Panc1 (cell line): Measurements from ENCODE around the gene INPP1. TPM values are rescaled to one million over a fixed set of nuclear protein-coding genes. Genes with fewer than 3 reads are reported as not detected.

Experiments used
- ATAC-seq: fragments of 200-7000 bp; cut with Tn5 transposase; 2 replicates; pipeline ENCODE4 v1.9.1; 2020; ENCODE audit warnings: mild to moderate bottlenecking, moderate library complexity
- BruUV-seq: library from RNA; stranded (reverse); fragments of 400-500 nt; replicated peaks from 2 replicates; lab custom pipeline; 2021; lab: Mats Ljungman, UMichigan
- CTCF ChIA-PET: fragments of 300-600 bp; sonication (Branson Sonifier 250); formaldehyde crosslinking; loops from one replicate; lab custom pipeline; 2022; ENCODE audit warnings: antibody characterized with exemption; lab: Charles Lee
- POLR2A ChIA-PET: fragments of 300-600 bp; sonication (Branson Sonifier 250); formaldehyde crosslinking; loops from one replicate; lab custom pipeline; 2022; ENCODE audit warnings: antibody characterized with exemption; lab: Charles Lee
- DNase-seq: peaks from one replicate; pipeline ENCODE4 v3.0.0-alpha.2; 2010; ENCODE audit warnings: low read depth, low spot score
- H3K27ac ChIP-seq: 2 replicates; pipeline ENCODE4 v1.5.1; 2011; ENCODE audit warnings: mild to moderate bottlenecking, low read length, inconsistent platforms
- H3K27me3 ChIP-seq: fragments of 200-500 bp; sonication (Bioruptor generic); 2 replicates; pipeline ENCODE4 v1.6.0; 2014; ENCODE audit warnings: low read length, inconsistent platforms; ENCODE audit not compliant: control insufficient read depth, insufficient read depth
- H3K36me3 ChIP-seq: fragments of 200-500 bp; sonication (Bioruptor generic); 2 replicates; pipeline ENCODE4 v1.5.1; 2014; ENCODE audit warnings: inconsistent platforms, mild to moderate bottlenecking, low read length, moderate library complexity; ENCODE audit not compliant: control insufficient read depth, insufficient read depth
- H3K4me1 ChIP-seq: 2 replicates; pipeline ENCODE4 v1.5.1; 2011; ENCODE audit warnings: inconsistent platforms, mild to moderate bottlenecking, low read length, moderate library complexity; ENCODE audit not compliant: control insufficient read depth, insufficient read depth
- H3K4me3 ChIP-seq, 2 experiments: 2 replicates each; pipeline ENCODE4 v1.5.1; 2011 to 2012; ENCODE audit warnings: low read depth in 2 of 2, low read length in 2 of 2, mild to moderate bottlenecking in 2 of 2, inconsistent platforms in 1 of 2, moderate library complexity in 1 of 2
- H3K9me3 ChIP-seq: fragments of 200-500 bp; sonication (Bioruptor generic); 2 replicates; pipeline ENCODE4 v1.5.1; 2014; ENCODE audit warnings: low read depth, mild to moderate bottlenecking, inconsistent platforms, low read length, moderate library complexity; ENCODE audit not compliant: control insufficient read depth, insufficient read depth
- CTCF ChIP-seq: fragments of 450-650 bp; IDR thresholded peaks from 2 replicates; pipeline ENCODE4 v1.5.1; 2017; ENCODE audit warnings: mild to moderate bottlenecking
- POLR2AphosphoS5 ChIP-seq: IDR thresholded peaks from 2 replicates; pipeline ENCODE4 v1.6.1; 2012; ENCODE audit warnings: mild to moderate bottlenecking, low read depth, low read length, moderate library complexity
- REST ChIP-seq, 2 experiments: IDR thresholded peaks; 2 replicates each; pipeline ENCODE4 v1.6.1; 2011 to 2012; ENCODE audit warnings: low read depth in 2 of 2, control low read depth in 1 of 2, low read length in 1 of 2, mild to moderate bottlenecking in 1 of 2, moderate library complexity in 1 of 2; ENCODE audit not compliant: insufficient read depth in 1 of 2
- SIN3A ChIP-seq: IDR thresholded peaks from 2 replicates; pipeline ENCODE4 v1.6.1; 2012; ENCODE audit warnings: low read depth, mild to moderate bottlenecking, low read length, moderate library complexity, borderline replicate concordance; ENCODE audit not compliant: insufficient read depth
- TCF7L2 ChIP-seq: IDR thresholded peaks from 2 replicates; pipeline ENCODE4 v1.6.1; 2011; ENCODE audit warnings: mild to moderate bottlenecking, low read depth, low read length, inconsistent platforms
- in situ Hi-C: cut with HindIII; loops from 2 replicates; pipeline ENCODE4 v1.10.0; 2016; ENCODE audit warnings: low sequenced_read_pairs, low pct_unique_long_range_greater_than_20kb
- intact Hi-C: fragments of 100-400 bp; cut with micrococcal nuclease; formaldehyde crosslinking; loops from one replicate; pipeline ENCODE4 v1.10.0; 2022; ENCODE audit not compliant: unreplicated experiment
- total RNA-seq: library from RNA; stranded (reverse); gene quantifications from one replicate; pipeline ENCODE4 v1.2.1, GENCODE V29; 2021; ENCODE audit not compliant: unreplicated experiment

The INPP1 gene
- total RNA-seq, 1 experiment from 2014 or later: 10.8 TPM

- no peaks in the 10 kb centered on the region for H3K9me3 ChIP-seq
- TF ChIP-seq POLR2AphosphoS5: no peak
- no peak for TF ChIP-seq REST (IDR thresholded peaks at IDR 0.05; ENCODE audit: insufficient read depth in 1 of 2, low read depth in 2 of 2, low read length in 1 of 2)
- TF ChIP-seq SIN3A: no peak
- no peak for TF ChIP-seq TCF7L2
- no peak for TF ChIP-seq CTCF
- no peak for DNase-seq
- H3K4me3 ChIP-seq: no peak overlapping the region
- no peaks in the 10 kb centered on the region; the same call in 1 of the 2 replicates for H3K36me3 ChIP-seq
- intact Hi-C loops: no loop called here
- in situ Hi-C loops: no loop called here
- ATAC-seq: no peak
- ChIA-PET CTCF (no interaction called here), POLR2A (no interaction called here)
- H3K4me1 ChIP-seq: no peaks in the 10 kb centered on the region
- no peaks in the 10 kb centered on the region for H3K27me3 ChIP-seq
- BruUV-seq: no TSS peak
- H3K27ac ChIP-seq: no peak overlapping the region
These were observed 39.0 kb upstream of the INPP1 start for GRCh38 chr2:190304404-190304803.

GRCh38 chr2:190308031-190308430, 35.4 kb upstream of the INPP1 start:
- H3K36me3 ChIP-seq: no peaks in the 10 kb centered on the region; the same call in 1 of the 2 replicates
- H3K27ac ChIP-seq: no peak overlapping the region
- POLR2A ChIA-PET: no interaction called here
- intact Hi-C loops: no loop called here
- CTCF ChIA-PET: no interaction called here
- no peak for DNase-seq
- no peak for ATAC-seq
- H3K27me3 ChIP-seq: no peaks in the 10 kb centered on the region
- BruUV-seq: no TSS peak
- H3K9me3 ChIP-seq: no peaks in the 10 kb centered on the region
- no peak overlapping the region for H3K4me3 ChIP-seq
- in situ Hi-C loops: no loop called here
- no peaks in the 10 kb centered on the region for H3K4me1 ChIP-seq
- TF ChIP-seq REST (IDR thresholded peaks at IDR 0.05; ENCODE audit: insufficient read depth in 1 of 2, low read depth in 2 of 2, low read length in 1 of 2) (no peak), CTCF (no peak), SIN3A (no peak), POLR2AphosphoS5 (no peak), TCF7L2 (no peak)
